Left lobe of liver (tissue), 2 donors: ENCODE results near the gene ARAP2. TPM values are rescaled to one million over a fixed set of nuclear protein-coding genes. Genes with fewer than 3 reads are reported as not detected.
A peak's percentile ranks its signal among the peaks of the same experiment; 100 is the strongest.

Experiments
- ATAC-seq: fragments of 200-7000 bp; cut with Tn5 transposase; one replicate; pipeline ENCODE4 v1.9.1; 2020; ENCODE audit warnings: mild to moderate bottlenecking, moderate library complexity
- DNase-seq: peaks from one replicate; pipeline ENCODE4 v3.0.0-alpha.2; 2020; ENCODE audit warnings: low spot score
- total RNA-seq: library from RNA; stranded (reverse); gene quantifications from one replicate; pipeline ENCODE4 v1.2.1, GENCODE V29; 2021
- donor health status: DM: no; HTN: no; CAD: no; lungs with moderate emphysema.
- donor health status: DM: no; HTN: yes; CAD: no.

ARAP2 gene
- total RNA-seq, 1 donor from 2014 or later, result 7.4 TPM

GRCh38 chr4:36138220-36138619, 106.1 kb downstream of the ARAP2 start:
- ATAC-seq, result no peak
- DNase-seq, result no peak

- DNase-seq, result no peak
Observed at GRCh38 chr4:36137336-36137735, 107.0 kb downstream of the ARAP2 start.

GRCh38 chr4:36133658-36134057, 110.7 kb downstream of the ARAP2 start:
- no peak for DNase-seq
- ATAC-seq, result no peak

More at GRCh38 chr4:36137336-36137735, 107.0 kb downstream of the ARAP2 start:
- ATAC-seq, result no peak

GRCh38 chr4:36133086-36133485, 111.2 kb downstream of the ARAP2 start:
- DNase-seq (no peak), ATAC-seq (no peak)

- ATAC-seq (no peak), DNase-seq (no peak)
Observed at GRCh38 chr4:36130641-36131040, 113.7 kb downstream of the ARAP2 start.

- ATAC-seq, result no peak
- DNase-seq, result no peak
Observed at GRCh38 chr4:36128689-36129088, 115.6 kb downstream of the ARAP2 start.

GRCh38 chr4:36123906-36124305, 120.4 kb downstream of the ARAP2 start:
- no peak for DNase-seq
- ATAC-seq, result no peak

GRCh38 chr4:36115312-36115711, 129.0 kb downstream of the ARAP2 start:
- ATAC-seq (no peak), DNase-seq (no peak)

GRCh38 chr4:36111172-36111571, 133.1 kb downstream of the ARAP2 start:
- DNase-seq (no peak), ATAC-seq (no peak)

GRCh38 chr4:36099509-36099908, 144.8 kb downstream of the ARAP2 start:
- ATAC-seq (no peak), DNase-seq (no peak)

GRCh38 chr4:36094995-36095394, 149.3 kb downstream of the ARAP2 start:
- ATAC-seq (no peak), DNase-seq (no peak)

GRCh38 chr4:36091997-36092396, 152.3 kb downstream of the ARAP2 start:
- ATAC-seq (no peak), DNase-seq (no peak)

- ATAC-seq (peak; percentile 66), DNase-seq (no peak)
Observed at GRCh38 chr4:36088542-36088941, 155.8 kb downstream of the ARAP2 start.

GRCh38 chr4:36086261-36086786, 158.0 kb downstream of the ARAP2 start:
- DNase-seq, result no peak
- ATAC-seq, result no peak

- ATAC-seq, result no peak
Observed at GRCh38 chr4:36082817-36083216, 161.5 kb downstream of the ARAP2 start.

GRCh38 chr4:36081185-36081584, 163.1 kb downstream of the ARAP2 start:
- ATAC-seq (no peak), DNase-seq (no peak)

More at GRCh38 chr4:36082817-36083216, 161.5 kb downstream of the ARAP2 start:
- no peak for DNase-seq

GRCh38 chr4:36079666-36080065, 164.6 kb downstream of the ARAP2 start:
- ATAC-seq, result no peak
- no peak for DNase-seq

GRCh38 chr4:36078319-36078718, 166.0 kb downstream of the ARAP2 start:
- DNase-seq, result no peak
- ATAC-seq, result no peak

- ATAC-seq, result no peak
- DNase-seq, result no peak
Observed at GRCh38 chr4:36072529-36072928, 171.8 kb downstream of the ARAP2 start.

GRCh38 chr4:36067116-36067515, 177.2 kb downstream of the ARAP2 start:
- DNase-seq, result no peak

GRCh38 chr4:36065274-36065871, 178.9 kb downstream of the ARAP2 start:
- DNase-seq, result no peak

More at GRCh38 chr4:36067116-36067515, 177.2 kb downstream of the ARAP2 start:
- no peak for ATAC-seq

GRCh38 chr4:36064117-36064516, 180.2 kb downstream of the ARAP2 start:
- no peak for ATAC-seq
- no peak for DNase-seq

More at GRCh38 chr4:36065274-36065871, 178.9 kb downstream of the ARAP2 start:
- no peak for ATAC-seq

GRCh38 chr4:36056136-36056535, 188.2 kb downstream of the ARAP2 start:
- ATAC-seq (no peak), DNase-seq (no peak)
